ENCODE data around the gene NRXN2.
A peak's percentile ranks its signal among the peaks of the same experiment; 100 is the strongest.

Gene NRXN2

GRCh38 chr11:64743591-64744543, 20.9 kb upstream of the NRXN2 start, which contains the start of gene RASGRP2:
RASGRP2 (minus strand) TSS chr11:64744142; CDS start chr11:64742866, 1,276 bp downstream.
- peak; percentile 42 for DNase-seq (ENCODE audit: low read depth)

GRCh38 chr11:64742889-64743590, 20.0 kb upstream of the NRXN2 start:
- DNase-seq (ENCODE audit: low read depth): peak; percentile 60

- DNase-seq (ENCODE audit: low read depth): no peak
These were observed 19.3 kb upstream of the NRXN2 start for GRCh38 chr11:64742087-64742888.

- no peak for DNase-seq (ENCODE audit: low read depth)
These were observed 18.5 kb upstream of the NRXN2 start for GRCh38 chr11:64741375-64742086.

- no peak for DNase-seq (ENCODE audit: low read depth)
These were observed 16.9 kb upstream of the NRXN2 start for GRCh38 chr11:64739871-64740270.

GRCh38 chr11:64736654-64737053, 13.7 kb upstream of the NRXN2 start:
- no peak for DNase-seq (ENCODE audit: low read depth)

- DNase-seq (ENCODE audit: low read depth): no peak
These were observed 12.8 kb upstream of the NRXN2 start for GRCh38 chr11:64735725-64736259.

- no peak for DNase-seq (ENCODE audit: low read depth)
These were observed 12.1 kb upstream of the NRXN2 start for GRCh38 chr11:64734811-64735724.

GRCh38 chr11:64731601-64732000, 8.6 kb upstream of the NRXN2 start:
- DNase-seq (ENCODE audit: low read depth): no peak

- no peak for DNase-seq (ENCODE audit: low read depth)
These were observed 6.9 kb upstream of the NRXN2 start for GRCh38 chr11:64729851-64730382.

GRCh38 chr11:64728757-64729365, 5.9 kb upstream of the NRXN2 start:
- no peak for DNase-seq (ENCODE audit: low read depth)

GRCh38 chr11:64726867-64727530, 4.0 kb upstream of the NRXN2 start:
- no peak for DNase-seq (ENCODE audit: low read depth)

- no peak for DNase-seq (ENCODE audit: low read depth)
These were observed 3.2 kb upstream of the NRXN2 start for GRCh38 chr11:64726211-64726641.

GRCh38 chr11:64724863-64725532, 2.0 kb upstream of the NRXN2 start:
- no peak for DNase-seq (ENCODE audit: low read depth)

GRCh38 chr11:64723907-64724862, 1.2 kb upstream of the NRXN2 start:
- DNase-seq (ENCODE audit: low read depth): no peak

- no peak for DNase-seq (ENCODE audit: low read depth)
These were observed 594 bp downstream of the NRXN2 start for GRCh38 chr11:64722141-64723065.
